HepG2 (cell line): ENCODE results near the gene PRR36.

Experiments used
- ATF2 ChIP-seq: sonication (generic); formaldehyde crosslinking; IDR thresholded peaks from 2 replicates; pipeline ENCODE4 v1.4.0; 2020; ENCODE audit warnings: missing genetic modification reagents
- ATF3 ChIP-seq: sonication (generic); formaldehyde crosslinking; IDR thresholded peaks from 2 replicates; pipeline ENCODE4 v1.4.0; 2020; ENCODE audit warnings: missing genetic modification reagents
- CTCF ChIP-seq: sonication (generic); formaldehyde crosslinking; IDR thresholded peaks from 2 replicates; pipeline ENCODE4 v1.5.0; 2020; ENCODE audit warnings: mild to moderate bottlenecking, missing genetic modification reagents, moderate library complexity
- GLMP ChIP-seq: sonication (generic); formaldehyde crosslinking; IDR thresholded peaks from 2 replicates; pipeline ENCODE4 v1.9.0; 2021; ENCODE audit warnings: missing genetic modification reagents, mild to moderate bottlenecking, borderline replicate concordance
- HOXA3 ChIP-seq: sonication (generic); formaldehyde crosslinking; IDR thresholded peaks from 2 replicates; pipeline ENCODE4 v1.5.0; 2020; ENCODE audit warnings: missing genetic modification reagents
- REXO4 ChIP-seq: sonication (generic); formaldehyde crosslinking; IDR thresholded peaks from 2 replicates; pipeline ENCODE4 v1.8.0; 2022; ENCODE audit warnings: missing genetic modification reagents, mild to moderate bottlenecking, borderline replicate concordance
- RXRA ChIP-seq: sonication (generic); formaldehyde crosslinking; IDR thresholded peaks from 2 replicates; pipeline ENCODE4 v1.5.1; 2020; ENCODE audit warnings: missing genetic modification reagents
- SIN3A ChIP-seq: IDR thresholded peaks from 2 replicates; pipeline ENCODE4 v1.6.1; 2011; ENCODE audit warnings: low read depth, mild to moderate bottlenecking, control low read depth, low read length, borderline replicate concordance
- TGIF2 ChIP-seq: IDR thresholded peaks from 2 replicates; pipeline ENCODE4 v1.6.1; 2016; ENCODE audit warnings: control low read depth, missing compliant biosample characterization
- ZNF274 ChIP-seq: sonication (generic); formaldehyde crosslinking; IDR thresholded peaks from 2 replicates; pipeline ENCODE4 v1.5.1; 2020; ENCODE audit warnings: mild to moderate bottlenecking, missing genetic modification reagents
- ZNF839 ChIP-seq: sonication (generic); formaldehyde crosslinking; IDR thresholded peaks from 2 replicates; pipeline ENCODE4 v1.4.0; 2020; ENCODE audit warnings: missing genetic modification reagents, mild to moderate bottlenecking, borderline replicate concordance

GRCh38 chr19:7907122-7907521, 32.9 kb upstream of the PRR36 start:
- TF ChIP-seq SIN3A (no peak), ZNF274 (CRISPR knock-in tag) (no peak), ZNF839 (CRISPR knock-in tag) (no peak), RXRA (CRISPR knock-in tag) (no peak), HOXA3 (CRISPR knock-in tag) (no peak), REXO4 (CRISPR knock-in tag) (no peak), TGIF2 (CRISPR knock-in tag) (no peak), CTCF (CRISPR knock-in tag) (no peak), GLMP (CRISPR knock-in tag) (no peak), ATF3 (CRISPR knock-in tag) (no peak), ATF2 (no peak)
